GM10266 (cell line): ENCODE measurements around the gene RNF121.

ENCODE experiments used
- DNase-seq: peaks from one replicate; pipeline ENCODE4 v3.0.0; 2012; ENCODE audit errors: extremely low spot score
- CTCF ChIP-seq: IDR thresholded peaks from 2 replicates; pipeline ENCODE4 v1.5.1; 2012; ENCODE audit warnings: mild to moderate bottlenecking, low read depth; ENCODE audit not compliant: control insufficient read depth, insufficient read depth; ENCODE audit errors: missing control alignments

RNF121 gene

DNA sequence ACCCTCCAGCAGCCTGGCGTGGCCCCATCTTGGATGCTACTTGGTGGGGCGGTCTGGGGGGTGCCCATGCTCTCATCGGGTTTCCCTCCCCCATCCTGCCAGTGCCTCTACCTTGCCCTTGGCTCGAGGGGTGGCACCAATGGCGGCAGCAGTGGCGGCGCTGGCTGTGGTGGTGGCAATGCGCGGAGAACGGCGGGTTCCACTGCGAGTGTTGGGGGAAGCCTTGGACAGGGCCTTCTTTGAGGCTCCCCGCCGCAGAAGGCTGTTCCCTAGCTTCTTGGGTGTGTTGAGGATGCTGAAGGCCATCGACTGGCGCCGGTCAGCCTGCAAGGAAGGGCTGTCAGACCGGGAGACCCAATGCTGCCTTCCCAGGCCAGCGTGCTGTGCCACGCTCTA is 74.9 kb downstream of the RNF121 start:
- no peak for TF ChIP-seq CTCF
- no peak for DNase-seq

DNA sequence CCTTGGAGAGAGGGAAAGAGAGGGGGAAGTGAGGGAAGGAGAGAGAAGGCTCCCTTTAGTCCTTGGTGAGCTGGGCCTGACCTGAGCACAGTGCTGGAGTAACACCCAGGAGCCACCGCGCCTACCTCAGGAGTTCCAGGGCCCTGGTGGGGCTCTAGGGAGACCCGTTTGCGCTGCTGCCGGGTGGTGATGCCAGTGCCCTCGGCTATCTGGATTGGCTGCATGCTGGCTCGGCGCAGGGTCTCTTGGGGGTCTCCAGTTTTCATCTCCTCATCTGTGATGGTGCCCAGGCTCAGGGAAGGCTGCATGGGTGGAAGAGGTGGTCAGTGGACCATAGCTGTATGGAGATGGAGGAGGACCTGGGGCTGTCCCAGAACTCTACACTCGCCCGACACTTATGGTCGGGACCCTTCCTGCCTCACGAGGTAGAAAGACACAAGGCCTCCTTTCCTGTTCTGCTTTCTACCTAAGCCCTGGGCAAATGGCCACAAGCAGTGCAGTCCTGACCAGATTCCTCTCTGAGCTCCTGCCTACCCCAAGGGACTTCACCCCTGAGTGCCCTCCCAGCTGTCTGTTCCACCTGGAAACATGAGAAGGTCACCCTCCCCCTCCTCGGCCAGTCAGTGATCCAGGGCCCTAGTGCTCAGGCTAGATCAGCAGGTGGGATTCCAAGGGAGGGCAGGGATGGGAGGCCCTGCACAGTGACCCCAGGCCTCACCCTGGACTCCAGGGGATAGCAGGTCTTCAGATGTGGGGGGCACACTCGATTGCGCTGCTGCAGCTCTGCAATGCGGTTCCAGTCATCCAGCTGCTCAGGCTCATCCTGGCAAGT is 75.9 kb downstream of the RNF121 start:
- DNase-seq: no peak
- no peak for TF ChIP-seq CTCF

DNA sequence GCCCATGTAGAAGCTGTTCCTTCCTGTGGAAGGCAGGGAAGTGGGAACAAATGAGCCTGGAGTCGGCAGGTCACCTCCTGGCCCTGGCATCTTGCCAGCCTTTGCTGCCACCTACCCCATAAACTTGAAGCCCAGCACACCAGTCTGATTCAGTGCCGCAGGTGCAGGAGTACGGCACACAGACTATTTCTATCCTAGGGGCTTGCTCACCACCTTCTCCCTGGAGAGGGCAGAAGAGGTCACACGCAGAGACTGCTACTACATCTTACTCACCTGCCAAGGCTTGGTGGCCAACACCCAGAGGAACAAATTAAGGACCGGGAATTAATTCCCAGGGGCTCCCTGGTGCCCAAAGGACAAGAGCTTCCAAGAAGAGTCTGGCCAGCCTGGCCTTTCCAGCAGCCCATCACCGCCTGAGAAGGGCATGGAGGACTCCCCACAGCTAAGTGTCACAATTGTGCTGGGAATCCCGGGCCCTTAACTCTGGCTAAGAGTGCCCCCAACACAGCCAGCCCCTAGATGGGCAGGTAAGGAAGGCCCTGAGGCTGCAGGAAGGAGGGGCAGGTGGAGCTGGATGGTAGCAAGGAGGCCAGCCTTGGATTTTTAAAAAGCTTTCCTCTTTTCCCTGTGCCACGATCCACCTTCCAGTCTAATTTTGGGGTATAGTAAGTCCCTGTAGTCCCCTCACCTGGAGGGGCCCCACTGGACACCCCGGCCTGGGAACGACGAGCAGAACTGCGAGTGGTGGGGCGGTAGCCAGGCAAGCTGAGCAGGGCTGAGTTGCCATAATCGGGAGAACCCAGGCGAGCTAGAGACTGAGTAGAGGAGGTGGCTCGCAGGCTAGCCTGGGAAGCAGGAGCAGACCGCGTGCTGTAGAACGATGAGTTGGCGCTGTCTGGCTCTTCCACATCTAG is 76.8 kb downstream of the RNF121 start:
- no peak for DNase-seq
- TF ChIP-seq CTCF: no peak

DNA sequence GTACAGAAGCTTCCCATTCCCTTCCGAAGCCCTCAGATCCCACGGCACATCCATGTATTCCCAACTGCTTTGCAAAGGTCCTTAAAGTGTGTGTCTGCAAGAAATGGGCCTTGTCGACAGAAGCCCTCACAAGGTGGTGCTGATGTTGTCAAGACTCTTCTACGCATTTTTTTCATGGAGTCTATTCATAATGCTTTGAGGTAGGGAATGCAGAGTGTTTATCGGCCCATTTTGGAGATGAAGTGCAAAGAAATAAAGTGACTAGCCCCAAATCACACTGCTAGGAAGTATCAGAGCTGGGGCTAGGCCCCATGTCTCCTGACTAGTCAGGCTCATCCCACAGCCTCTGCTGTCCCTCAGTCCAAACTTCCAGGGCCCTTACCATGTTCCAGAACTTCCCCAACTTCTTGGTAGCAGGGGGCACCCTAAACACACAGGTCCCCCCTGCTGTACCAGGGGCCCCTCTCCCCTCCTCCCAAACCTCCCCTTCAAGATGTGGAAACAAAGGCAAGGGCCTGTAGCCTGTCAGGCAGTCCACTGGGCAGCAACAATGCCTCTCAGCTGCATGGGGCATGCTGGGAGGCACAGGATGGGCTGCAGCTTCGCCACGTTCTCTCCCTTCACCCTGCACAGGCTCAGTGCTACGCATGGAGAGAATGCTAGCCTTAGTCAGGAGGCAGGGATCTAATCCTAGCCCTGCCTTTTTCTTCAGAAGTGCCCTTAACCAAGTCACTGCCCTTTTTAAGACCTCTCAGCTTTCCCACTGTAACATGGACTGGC is 77.7 kb downstream of the RNF121 start:
- no peak for TF ChIP-seq CTCF
- DNase-seq: no peak

DNA sequence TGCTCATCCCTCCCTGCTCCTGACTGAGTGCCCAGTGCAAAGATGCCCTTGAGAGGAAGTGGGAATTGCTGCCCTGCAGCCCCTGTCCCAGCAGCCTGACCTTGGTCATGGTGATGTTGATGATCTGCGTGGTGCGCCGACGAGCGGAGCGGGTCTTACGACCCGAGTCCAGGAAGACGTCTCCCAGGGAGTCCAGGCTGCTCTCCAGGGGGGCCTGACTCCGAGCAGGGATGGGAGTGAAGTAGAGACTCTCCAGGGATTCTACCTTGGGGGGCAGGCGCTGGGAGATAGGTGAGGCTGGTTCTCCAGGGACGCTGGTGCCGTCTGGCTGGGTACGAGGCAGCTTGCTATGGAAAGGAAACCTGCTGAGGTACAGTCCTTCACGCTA is 78.2 kb downstream of the RNF121 start:
- TF ChIP-seq CTCF: no peak
- no peak for DNase-seq

GRCh38 chr11:72007587-72007986 is 78.7 kb downstream of the RNF121 start:
- no peak for TF ChIP-seq CTCF
- DNase-seq: no peak
